Mesendoderm (in vitro differentiated cells): ENCODE results near the gene AMIGO3.

Source experiments
- DNase-seq: peaks from one replicate; pipeline ENCODE4 v3.0.0; 2013
- H2AK5ac ChIP-seq: 2 replicates; pipeline ENCODE4 v1.6.1; 2013; ENCODE audit warnings: low read length, inconsistent platforms
- H2BK120ac ChIP-seq: 2 replicates; pipeline ENCODE4 v1.6.1; 2013; ENCODE audit warnings: low read depth, mild to moderate bottlenecking, low read length, moderate library complexity, mixed read lengths
- H2BK15ac ChIP-seq: replicated peaks from 2 replicates; pipeline ENCODE4 v1.6.1; 2013; ENCODE audit warnings: low read depth, mild to moderate bottlenecking, moderate library complexity
- H2BK5ac ChIP-seq: 2 replicates; pipeline ENCODE4 v1.6.1; 2013; ENCODE audit warnings: low read length, inconsistent platforms
- H3K18ac ChIP-seq: 2 replicates; pipeline ENCODE4 v1.6.1; 2013; ENCODE audit warnings: mild to moderate bottlenecking, low read length, mixed read lengths
- H3K23ac ChIP-seq: one replicate; pipeline ENCODE4 v1.6.1; 2013; ENCODE audit warnings: low read length
- H3K27ac ChIP-seq: 2 replicates; pipeline ENCODE4 v1.5.1; 2013; ENCODE audit warnings: low read depth, mild to moderate bottlenecking, inconsistent platforms, low read length, moderate library complexity
- H3K27me3 ChIP-seq: 2 replicates; pipeline ENCODE4 v1.6.1; 2013; ENCODE audit warnings: low read length, control low read depth, mild to moderate bottlenecking, inconsistent platforms; ENCODE audit not compliant: insufficient read depth, poor library complexity
- H3K36me3 ChIP-seq: 2 replicates; pipeline ENCODE4 v1.6.1; 2013; ENCODE audit warnings: low read length, inconsistent platforms; ENCODE audit not compliant: control insufficient read depth, insufficient read depth
- H3K4ac ChIP-seq: one replicate; pipeline ENCODE4 v1.6.1; 2013; ENCODE audit warnings: low read depth, mild to moderate bottlenecking, low read length, moderate library complexity
- H3K4me1 ChIP-seq: 2 replicates; pipeline ENCODE4 v1.6.1; 2013; ENCODE audit warnings: low read depth, low read length, inconsistent platforms; ENCODE audit not compliant: control insufficient read depth
- H3K4me2 ChIP-seq: 2 replicates; pipeline ENCODE4 v1.6.1; 2013; ENCODE audit warnings: low read length
- H3K4me3 ChIP-seq: 2 replicates; pipeline ENCODE4 v1.5.1; 2013; ENCODE audit warnings: mild to moderate bottlenecking, low read length
- H3K56ac ChIP-seq: one replicate; pipeline ENCODE4 v1.6.1; 2013; ENCODE audit warnings: low read length
- H3K79me1 ChIP-seq: 2 replicates; pipeline ENCODE4 v1.6.1; 2013; ENCODE audit warnings: low read length, inconsistent platforms
- H3K79me2 ChIP-seq: 2 replicates; pipeline ENCODE4 v1.6.1; 2013; ENCODE audit warnings: mild to moderate bottlenecking, low read length; ENCODE audit not compliant: control insufficient read depth, insufficient read depth
- H3K9ac ChIP-seq: 2 replicates; pipeline ENCODE4 v1.6.1; 2013; ENCODE audit warnings: low read length, inconsistent platforms
- H4K5ac ChIP-seq: one replicate; pipeline ENCODE4 v1.6.1; 2013; ENCODE audit warnings: low read length
- H4K8ac ChIP-seq: one replicate; pipeline ENCODE4 v1.6.1; 2013; ENCODE audit warnings: low read depth, mild to moderate bottlenecking, control low read depth, low read length, moderate library complexity
- WGBS: extraction: QIAGEN DNeasy Blood & Tissue Kit; methylation state at CpG from one replicate; pipeline ENCODE4 v1.1.7; 2013; ENCODE audit warnings: low lambda C conversion rate, missing lambda C conversion rate; ENCODE audit not compliant: insufficient coverage; ENCODE audit errors: extremely low coverage; 5-methylcytosine and 5-hydroxymethylcytosine counted together

The AMIGO3 gene

GRCh38 chr3:49720855-49721595 is 1.5 kb upstream of the AMIGO3 start:
- H2BK120ac ChIP-seq = no peak overlapping the region
- no peak overlapping the region for H3K18ac ChIP-seq
- no peak overlapping the region for H3K56ac ChIP-seq
- H3K4me1 ChIP-seq = peaks cover 4% of the 10 kb centered on the region
- no peak overlapping the region for H2BK5ac ChIP-seq
- no peak overlapping the region for H3K4me3 ChIP-seq
- no peak overlapping the region for H3K4ac ChIP-seq
- no peak overlapping the region for H3K27ac ChIP-seq
- no peak overlapping the region for H4K8ac ChIP-seq
- WGBS = no CpG with 5 or more reads among the region's 4 CpGs
- no peak for DNase-seq
- H4K5ac ChIP-seq = no peak overlapping the region
- H3K36me3 ChIP-seq = peaks cover 5% of the 10 kb centered on the region
- peaks cover 12% of the 10 kb centered on the region for H3K79me1 ChIP-seq
- no peak overlapping the region for H2BK15ac ChIP-seq
- no peak overlapping the region for H2AK5ac ChIP-seq
- no peak overlapping the region for H3K23ac ChIP-seq
- no peak overlapping the region for H3K9ac ChIP-seq
- no peaks in the 10 kb centered on the region for H3K27me3 ChIP-seq
- no peak overlapping the region for H3K4me2 ChIP-seq
- peaks cover 7% of the 10 kb centered on the region for H3K79me2 ChIP-seq

- no peaks in the 10 kb centered on the region for H3K27me3 ChIP-seq
- H3K4me1 ChIP-seq = peaks cover 4% of the 10 kb centered on the region
- H3K18ac ChIP-seq = no peak overlapping the region
- peaks cover 5% of the 10 kb centered on the region for H3K36me3 ChIP-seq
- H3K56ac ChIP-seq = peak overlapping the region; percentile 89
- no peak overlapping the region for H4K8ac ChIP-seq
- peaks cover 12% of the 10 kb centered on the region for H3K79me1 ChIP-seq
- H3K79me2 ChIP-seq = peaks cover 7% of the 10 kb centered on the region
- no peak overlapping the region for H3K27ac ChIP-seq
- WGBS = no CpG with 5 or more reads among the region's 33 CpGs
- H4K5ac ChIP-seq = no peak overlapping the region
- peak overlapping the region; percentile 9 for H3K4me3 ChIP-seq
- no peak overlapping the region for H2BK15ac ChIP-seq
- H2AK5ac ChIP-seq = no peak overlapping the region
- peak overlapping the region; percentile 82 for H3K4me2 ChIP-seq
- H2BK5ac ChIP-seq = no peak overlapping the region
- H3K9ac ChIP-seq = peak overlapping the region; percentile 73
- DNase-seq = no peak
- no peak overlapping the region for H3K4ac ChIP-seq
- peak overlapping the region; percentile 1 for H3K23ac ChIP-seq
- no peak overlapping the region for H2BK120ac ChIP-seq
Observed at GRCh38 chr3:49718858-49719213, 648 bp downstream of the AMIGO3 start.

GRCh38 chr3:49717959-49718857 is 1.3 kb downstream of the AMIGO3 start:
- H3K23ac ChIP-seq = peak overlapping the region; percentile 1
- no peak overlapping the region for H3K18ac ChIP-seq
- no peak overlapping the region for H2BK15ac ChIP-seq
- H3K36me3 ChIP-seq = peaks cover 5% of the 10 kb centered on the region
- H3K27me3 ChIP-seq = no peaks in the 10 kb centered on the region
- no peak overlapping the region for H2BK120ac ChIP-seq
- no peak overlapping the region for H3K4ac ChIP-seq
- H3K56ac ChIP-seq = peak overlapping the region; percentile 89
- DNase-seq = no peak
- peak overlapping the region; percentile 73 for H3K9ac ChIP-seq
- no peak overlapping the region for H3K4me2 ChIP-seq
- H2AK5ac ChIP-seq = no peak overlapping the region
- H3K4me3 ChIP-seq = no peak overlapping the region
- no peak overlapping the region for H3K27ac ChIP-seq
- peaks cover 10% of the 10 kb centered on the region for H3K79me1 ChIP-seq
- H4K8ac ChIP-seq = no peak overlapping the region
- peaks cover 7% of the 10 kb centered on the region for H3K79me2 ChIP-seq
- no peak overlapping the region for H4K5ac ChIP-seq
- no peak overlapping the region for H2BK5ac ChIP-seq
- H3K4me1 ChIP-seq = peaks cover 4% of the 10 kb centered on the region
- WGBS = no CpG with 5 or more reads among the region's 75 CpGs

GRCh38 chr3:49717211-49717958 is 2.1 kb downstream of the AMIGO3 start:
- Histone ChIP-seq H3K4me2 (no peak overlapping the region), H2BK15ac (no peak overlapping the region), H3K23ac (no peak overlapping the region), H4K8ac (no peak overlapping the region), H4K5ac (no peak overlapping the region), H2BK120ac (no peak overlapping the region), H3K36me3 (peaks cover 5% of the 10 kb centered on the region), H3K4ac (no peak overlapping the region), H3K4me1 (no peaks in the 10 kb centered on the region), H3K4me3 (no peak overlapping the region), H3K18ac (no peak overlapping the region), H3K9ac (no peak overlapping the region), H2AK5ac (no peak overlapping the region), H3K27ac (no peak overlapping the region), H3K56ac (no peak overlapping the region), H3K79me2 (no peaks in the 10 kb centered on the region), H3K79me1 (peaks cover 2% of the 10 kb centered on the region), H3K27me3 (no peaks in the 10 kb centered on the region), H2BK5ac (no peak overlapping the region)
- no CpG with 5 or more reads among the region's 14 CpGs for WGBS
- DNase-seq = no peak

- no peak overlapping the region for H3K23ac ChIP-seq
- H4K8ac ChIP-seq = no peak overlapping the region
- peaks cover 3% of the 10 kb centered on the region for H3K36me3 ChIP-seq
- H2AK5ac ChIP-seq = no peak overlapping the region
- H3K9ac ChIP-seq = no peak overlapping the region
- H2BK15ac ChIP-seq = no peak overlapping the region
- no peak overlapping the region for H3K4me2 ChIP-seq
- no CpG with 5 or more reads among the region's 16 CpGs for WGBS
- no peak overlapping the region for H2BK5ac ChIP-seq
- no peak overlapping the region for H4K5ac ChIP-seq
- H3K4me3 ChIP-seq = no peak overlapping the region
- H3K79me1 ChIP-seq = no peaks in the 10 kb centered on the region
- H3K56ac ChIP-seq = no peak overlapping the region
- H2BK120ac ChIP-seq = no peak overlapping the region
- H3K4me1 ChIP-seq = no peaks in the 10 kb centered on the region
- no peak overlapping the region for H3K4ac ChIP-seq
- no peak overlapping the region for H3K18ac ChIP-seq
- no peak overlapping the region for H3K27ac ChIP-seq
- DNase-seq = no peak
- no peaks in the 10 kb centered on the region for H3K27me3 ChIP-seq
- no peaks in the 10 kb centered on the region for H3K79me2 ChIP-seq
Observed at GRCh38 chr3:49716691-49717210, 2.7 kb downstream of the AMIGO3 start.
